ENCODE results near the gene PRR14. TPM values are rescaled to one million over a fixed set of nuclear protein-coding genes. Genes with fewer than 3 reads are reported as not detected.

Gene PRR14
- total RNA-seq, 1 donor from 2014 or later, result 45.3 TPM

DNA sequence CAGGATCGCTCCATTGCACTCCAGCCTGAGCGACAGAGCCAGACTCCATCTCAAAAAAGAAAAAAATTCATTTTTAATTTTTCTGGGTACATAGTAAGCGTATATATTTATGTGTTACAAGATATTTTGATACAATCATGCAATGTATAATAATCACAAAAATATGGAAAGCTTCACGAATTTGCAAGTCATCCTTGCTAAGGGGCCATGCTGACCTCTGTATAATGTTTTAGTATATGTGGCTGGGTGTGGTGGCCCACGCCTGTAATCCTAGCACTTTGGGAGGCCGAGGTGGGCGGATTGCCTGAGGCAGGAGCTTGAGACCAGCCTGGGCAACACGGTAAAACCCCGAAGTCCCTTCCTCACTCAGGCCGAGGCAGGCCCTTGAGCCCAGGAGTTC lies 24.4 kb downstream of the PRR14 start:
- no peaks in the 10 kb centered on the region for H3K4me1 Mint-ChIP-seq (ENCODE audit: unreplicated experiment)
- DNase-seq (ENCODE audit: low spot score), result no peak
- no peak for TF ChIP-seq CTCF (IDR thresholded peaks at IDR 0.05; ENCODE audit: unreplicated experiment)
- H3K4me3 Mint-ChIP-seq (ENCODE audit: unreplicated experiment), result no peak overlapping the region
- peaks cover 11% of the 10 kb centered on the region for H3K36me3 Mint-ChIP-seq (ENCODE audit: low read depth, unreplicated experiment)
- H3K9me3 Mint-ChIP-seq (ENCODE audit: unreplicated experiment), result no peaks in the 10 kb centered on the region
- H3K27me3 Mint-ChIP-seq (ENCODE audit: unreplicated experiment), result peaks cover 14% of the 10 kb centered on the region
- no peak overlapping the region for H3K27ac Mint-ChIP-seq (ENCODE audit: unreplicated experiment)

DNA sequence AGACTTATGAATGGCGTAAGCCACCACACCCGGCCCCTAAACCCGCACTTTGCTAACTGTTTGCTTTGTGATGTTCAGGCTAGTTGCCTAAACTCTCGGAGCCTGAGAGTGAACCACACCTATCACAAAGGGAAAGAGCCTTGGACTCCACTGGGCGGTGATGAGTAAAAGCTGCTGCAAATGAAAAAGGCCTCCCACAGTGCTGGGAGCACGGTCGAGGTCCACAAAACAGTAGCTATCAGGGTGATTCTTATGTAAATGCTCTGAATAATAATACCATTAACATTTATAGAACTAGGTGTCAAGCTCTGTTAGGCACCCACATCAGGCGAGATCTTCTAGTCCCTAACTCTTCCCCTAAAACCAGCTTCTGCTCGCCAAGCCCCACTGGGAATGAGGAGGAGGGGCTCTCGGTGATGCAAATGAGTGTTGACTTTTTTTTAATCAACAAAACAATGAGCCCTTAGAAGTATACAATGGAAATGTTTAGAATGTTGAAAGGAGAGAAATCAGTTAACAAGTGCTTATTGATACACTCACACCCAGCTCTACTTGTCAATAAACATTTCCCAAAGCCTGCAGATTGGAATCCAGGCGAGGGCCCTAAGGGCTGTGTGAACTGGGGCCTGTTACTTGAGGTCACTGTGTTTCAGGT lies 27.3 kb downstream of the PRR14 start:
- Mint-ChIP-seq H3K4me3 (ENCODE audit: unreplicated experiment) (no peak overlapping the region), H3K9me3 (ENCODE audit: unreplicated experiment) (no peaks in the 10 kb centered on the region), H3K27ac (ENCODE audit: unreplicated experiment) (no peak overlapping the region), H3K4me1 (ENCODE audit: unreplicated experiment) (no peaks in the 10 kb centered on the region), H3K27me3 (ENCODE audit: unreplicated experiment) (peaks cover 16% of the 10 kb centered on the region), H3K36me3 (ENCODE audit: low read depth, unreplicated experiment) (no peaks in the 10 kb centered on the region)
- DNase-seq (ENCODE audit: low spot score), result no peak
- TF ChIP-seq CTCF (IDR thresholded peaks at IDR 0.05; ENCODE audit: unreplicated experiment), result no peak

DNA sequence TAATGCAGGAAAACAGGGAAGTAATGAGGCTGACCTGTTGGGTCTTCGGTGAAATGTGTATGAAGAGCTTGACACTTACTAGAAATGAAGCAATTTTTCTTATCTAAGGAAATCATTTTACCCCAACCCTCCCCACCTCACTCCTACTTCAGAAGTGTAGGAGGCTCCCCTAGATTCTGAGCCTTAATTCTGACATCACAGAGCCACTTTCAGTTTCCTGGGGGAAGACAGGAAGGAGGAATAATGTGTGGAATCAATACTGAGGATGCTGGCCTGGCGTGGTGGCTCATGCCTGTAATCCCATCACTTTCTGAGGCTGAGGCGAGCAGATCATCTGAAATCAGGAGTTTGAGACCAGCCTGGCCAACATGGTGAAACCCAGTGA lies 27.8 kb downstream of the PRR14 start:
- DNase-seq (ENCODE audit: low spot score), result no peak
- Mint-ChIP-seq H3K36me3 (ENCODE audit: low read depth, unreplicated experiment) (no peaks in the 10 kb centered on the region), H3K9me3 (ENCODE audit: unreplicated experiment) (no peaks in the 10 kb centered on the region), H3K4me3 (ENCODE audit: unreplicated experiment) (no peak overlapping the region), H3K4me1 (ENCODE audit: unreplicated experiment) (no peaks in the 10 kb centered on the region), H3K27me3 (ENCODE audit: unreplicated experiment) (peaks cover 16% of the 10 kb centered on the region), H3K27ac (ENCODE audit: unreplicated experiment) (no peak overlapping the region)
- TF ChIP-seq CTCF (IDR thresholded peaks at IDR 0.05; ENCODE audit: unreplicated experiment), result no peak

- Mint-ChIP-seq H3K27me3 (ENCODE audit: unreplicated experiment) (peaks cover 18% of the 10 kb centered on the region), H3K9me3 (ENCODE audit: unreplicated experiment) (no peaks in the 10 kb centered on the region), H3K27ac (ENCODE audit: unreplicated experiment) (no peak overlapping the region), H3K4me3 (ENCODE audit: unreplicated experiment) (no peak overlapping the region), H3K36me3 (ENCODE audit: low read depth, unreplicated experiment) (no peaks in the 10 kb centered on the region), H3K4me1 (ENCODE audit: unreplicated experiment) (no peaks in the 10 kb centered on the region)
- no peak for DNase-seq (ENCODE audit: low spot score)
- TF ChIP-seq CTCF (IDR thresholded peaks at IDR 0.05; ENCODE audit: unreplicated experiment), result no peak
Observed at GRCh38 chr16:30680326-30680725, 29.6 kb downstream of the PRR14 start.

- no peaks in the 10 kb centered on the region for H3K9me3 Mint-ChIP-seq (ENCODE audit: unreplicated experiment)
- peaks cover 2% of the 10 kb centered on the region for H3K4me1 Mint-ChIP-seq (ENCODE audit: unreplicated experiment)
- no peak for TF ChIP-seq CTCF (IDR thresholded peaks at IDR 0.05; ENCODE audit: unreplicated experiment)
- H3K27ac Mint-ChIP-seq (ENCODE audit: unreplicated experiment), result no peak overlapping the region
- peaks cover 15% of the 10 kb centered on the region for H3K27me3 Mint-ChIP-seq (ENCODE audit: unreplicated experiment)
- H3K4me3 Mint-ChIP-seq (ENCODE audit: unreplicated experiment), result no peak overlapping the region
- no peak for DNase-seq (ENCODE audit: low spot score)
- H3K36me3 Mint-ChIP-seq (ENCODE audit: low read depth, unreplicated experiment), result peaks cover 4% of the 10 kb centered on the region
Observed at GRCh38 chr16:30688701-30689100, 37.9 kb downstream of the PRR14 start.
